Mucosa of rectum (tissue), 2 donors: Measurements from ENCODE around the gene CERK.
"Not testable (repeated sequence)": the region's sequence is repeated elsewhere in the genome, so short reads cannot be mapped to it uniquely, and the experiment has no call there.

Experiments used
- H3K27ac ChIP-seq, 2 donors: one replicate each; pipeline ENCODE4 v1.7.0; 2013; ENCODE audit warnings: inconsistent platforms in 2 of 2, low read depth in 2 of 2, low read length in 2 of 2
- H3K27me3 ChIP-seq, 2 donors: one replicate each; pipeline ENCODE4 v1.7.0; 2013; ENCODE audit warnings: low read length in 2 of 2; ENCODE audit not compliant: control insufficient read depth in 2 of 2, insufficient read depth in 2 of 2
- H3K36me3 ChIP-seq, 2 donors: one replicate each; pipeline ENCODE4 v1.7.0; 2013; ENCODE audit warnings: low read length in 2 of 2; ENCODE audit not compliant: control insufficient read depth in 2 of 2, insufficient read depth in 2 of 2
- H3K4me1 ChIP-seq, 2 donors: one replicate each; pipeline ENCODE4 v1.7.0; 2013; ENCODE audit warnings: low read length in 2 of 2, mild to moderate bottlenecking in 1 of 2; ENCODE audit not compliant: control insufficient read depth in 2 of 2, insufficient read depth in 2 of 2
- H3K4me3 ChIP-seq, 2 donors: one replicate each; pipeline ENCODE4 v1.7.0; 2013; ENCODE audit warnings: low read length in 2 of 2
- H3K9ac ChIP-seq, 2 donors: one replicate each; pipeline ENCODE4 v1.7.0; 2013; ENCODE audit warnings: low read length in 2 of 2, low read depth in 1 of 2, mild to moderate bottlenecking in 1 of 2
- H3K9me3 ChIP-seq, 2 donors: one replicate each; pipeline ENCODE4 v1.7.0; 2013; ENCODE audit warnings: low read length in 2 of 2; ENCODE audit not compliant: control insufficient read depth in 2 of 2
- donor health status: healthy.
- donor health status: Normal muscosa, but diverticular disease.

The CERK gene

GRCh38 chr22:46652847-46653331 lies 85.2 kb downstream of the CERK start:
- peaks cover 14 to 36% of the 10 kb centered on the region in 2 donors for H3K4me1 ChIP-seq
- H3K4me3 ChIP-seq = peak overlapping the region; percentile 7 to 17
- H3K27me3 ChIP-seq = no peaks in the 10 kb centered on the region
- no peak overlapping the region for H3K9ac ChIP-seq
- H3K27ac ChIP-seq = peak overlapping the region; percentile 58 to 73
- no peaks in the 10 kb centered on the region for H3K9me3 ChIP-seq
- peaks cover under 1 to 3% of the 10 kb centered on the region in 2 donors for H3K36me3 ChIP-seq

- H3K4me3 ChIP-seq = no peak overlapping the region
- H3K27ac ChIP-seq = peak overlapping the region; percentile 58 to 73
- no peak overlapping the region for H3K9ac ChIP-seq
- peaks cover 17 to 42% of the 10 kb centered on the region in 2 donors for H3K4me1 ChIP-seq
- H3K36me3 ChIP-seq = peaks cover 6% of the 10 kb centered on the region in 2 donors
- H3K27me3 ChIP-seq = no peaks in the 10 kb centered on the region
- no peaks in the 10 kb centered on the region for H3K9me3 ChIP-seq
Observed at GRCh38 chr22:46652081-46652846, 85.8 kb downstream of the CERK start.

GRCh38 chr22:46651316-46651715 lies 86.7 kb downstream of the CERK start:
- Histone ChIP-seq H3K27me3 (no peaks in the 10 kb centered on the region), H3K36me3 (peaks cover 6% of the 10 kb centered on the region in 2 donors), H3K9ac (no peak overlapping the region), H3K4me3 (no peak overlapping the region), H3K27ac (peak overlapping the region in 1 of 2 donors; percentile 73), H3K9me3 (no peaks in the 10 kb centered on the region), H3K4me1 (peaks cover 18 to 52% of the 10 kb centered on the region in 2 donors)

- Histone ChIP-seq H3K4me3 (no peak overlapping the region), H3K4me1 (peaks cover 21 to 60% of the 10 kb centered on the region in 2 donors), H3K9me3 (no peaks in the 10 kb centered on the region), H3K27me3 (no peaks in the 10 kb centered on the region), H3K36me3 (peaks cover 6% of the 10 kb centered on the region in 2 donors), H3K9ac (no peak overlapping the region), H3K27ac (peak overlapping the region; percentile 47 to 56)
Observed at GRCh38 chr22:46650078-46650810, 87.8 kb downstream of the CERK start.

- Histone ChIP-seq H3K4me3 (no peak overlapping the region), H3K4me1 (peaks cover 21 to 62% of the 10 kb centered on the region in 2 donors), H3K9me3 (no peaks in the 10 kb centered on the region), H3K27me3 (no peaks in the 10 kb centered on the region), H3K27ac (peak overlapping the region; percentile 47 to 56), H3K9ac (no peak overlapping the region), H3K36me3 (peaks cover 6% of the 10 kb centered on the region in 2 donors)
Observed at GRCh38 chr22:46649141-46650077, 88.6 kb downstream of the CERK start.

GRCh38 chr22:46648225-46648820 lies 89.7 kb downstream of the CERK start:
- not testable (repeated sequence) for H3K27me3 ChIP-seq, H3K9ac ChIP-seq, H3K9me3 ChIP-seq, H3K4me3 ChIP-seq, H3K27ac ChIP-seq
- peaks cover 16 to 62% of the 10 kb centered on the region in 2 donors for H3K4me1 ChIP-seq
- H3K36me3 ChIP-seq = peaks cover 8 to 12% of the 10 kb centered on the region in 2 donors

- Histone ChIP-seq H3K9ac (peak overlapping the region in 1 of 2 donors; percentile 37), H3K9me3 (no peaks in the 10 kb centered on the region), H3K27ac (peak overlapping the region; percentile 68 to 76), H3K27me3 (no peaks in the 10 kb centered on the region), H3K4me1 (peaks cover 13 to 46% of the 10 kb centered on the region in 2 donors), H3K4me3 (no peak overlapping the region), H3K36me3 (peaks cover 10 to 11% of the 10 kb centered on the region in 2 donors)
Observed at GRCh38 chr22:46646531-46647215, 91.4 kb downstream of the CERK start.

- not testable (repeated sequence) for H3K27me3 ChIP-seq
Observed at GRCh38 chr22:46642840-46643480, 95.1 kb downstream of the CERK start.

More at GRCh38 chr22:46642840-46643480, 95.1 kb downstream of the CERK start:
- Histone ChIP-seq H3K36me3 (peaks cover 26 to 28% of the 10 kb centered on the region in 2 donors), H3K4me1 (peaks cover 6 to 27% of the 10 kb centered on the region in 2 donors)
- not testable (repeated sequence) for H3K4me3 ChIP-seq, H3K9me3 ChIP-seq, H3K9ac ChIP-seq, H3K27ac ChIP-seq
